GM18907 (cell line): ENCODE data around the gene RNF8.
"Not testable (repeated sequence)": the region's sequence is repeated elsewhere in the genome, so short reads cannot be mapped to it uniquely, and the experiment has no call there.

Experiments
- ATAC-seq: cut with Tn5 transposase; IDR thresholded peaks from one replicate; pipeline ENCODE4 v1.9.1; 2021; ENCODE audit warnings: mild to moderate bottlenecking, moderate library complexity; ENCODE audit not compliant: unreplicated experiment

RNF8 gene

DNA sequence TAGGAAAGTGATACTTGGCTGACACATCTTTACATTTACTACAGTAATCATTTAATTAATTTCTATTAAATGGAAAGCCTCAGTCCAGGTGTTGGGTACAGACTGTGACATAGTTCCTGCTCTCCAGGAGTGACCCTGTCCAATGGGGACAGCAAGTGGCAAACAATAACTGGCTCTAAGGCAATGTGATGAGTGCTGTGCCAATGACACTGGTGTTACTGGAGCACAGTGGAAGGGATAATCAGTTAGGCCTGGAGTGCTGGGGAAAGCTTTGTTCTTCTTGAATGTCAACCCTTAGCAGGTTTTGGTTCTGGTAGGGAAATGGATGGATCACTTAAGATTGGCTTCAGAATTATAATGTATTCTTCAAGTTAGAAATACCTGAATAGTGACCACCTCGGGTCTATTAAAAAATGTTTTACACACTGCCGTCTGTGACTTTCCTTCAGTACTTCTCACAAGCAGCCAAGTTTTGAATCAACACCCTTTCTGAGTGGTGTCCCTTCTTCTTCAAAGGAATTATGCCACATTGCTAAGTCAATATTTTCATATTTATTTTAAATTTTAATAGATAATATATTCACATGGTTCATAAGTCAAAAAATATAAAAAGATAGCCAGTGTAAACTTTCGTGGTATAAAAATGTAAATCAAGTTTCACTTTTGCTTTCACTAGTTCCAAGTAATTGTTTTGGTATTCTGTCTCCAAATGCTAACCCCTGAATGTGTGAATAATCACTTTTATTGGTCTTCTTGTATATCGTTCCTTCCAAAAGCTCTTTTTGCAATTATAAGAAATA, 88.8 kb downstream of the RNF8 start:
- ATAC-seq, result no peak

DNA sequence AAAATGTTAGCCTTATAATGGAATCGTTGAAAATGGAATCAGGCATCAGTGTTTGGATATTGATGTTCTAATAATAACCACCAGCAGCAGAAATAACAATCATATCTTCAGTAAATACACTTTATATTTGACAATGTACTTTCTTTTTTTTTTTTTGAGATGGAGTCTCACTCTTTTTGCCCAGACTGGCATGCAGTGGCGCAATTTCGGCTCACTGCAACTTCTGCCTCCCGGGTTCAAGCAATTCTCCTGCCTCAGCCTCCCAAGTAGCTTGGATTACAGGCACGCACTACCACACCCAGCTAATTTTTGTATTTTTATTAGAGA, 89.4 kb downstream of the RNF8 start:
- ATAC-seq, result not testable (repeated sequence)
